PFSK-1 (cell line): ENCODE measurements around the gene IL20RB.

Experiments used
- POLR2AphosphoS5 ChIP-seq: IDR thresholded peaks from 2 replicates; pipeline ENCODE4 v1.6.1; 2012; ENCODE audit warnings: low read depth, mild to moderate bottlenecking, control low read depth, low read length, moderate library complexity
- SIN3A ChIP-seq: IDR thresholded peaks from 2 replicates; pipeline ENCODE4 v1.6.1; 2012; ENCODE audit warnings: mild to moderate bottlenecking, low read length, moderate library complexity, borderline replicate concordance; ENCODE audit not compliant: insufficient read depth
- TF ChIP-seq, protein P1 (sequence below), 2 experiments: IDR thresholded peaks; 2 replicates each; pipeline versions ENCODE4 v1.6.1 to v1.8.0; 2011 to 2012; ENCODE audit warnings: low read depth in 2 of 2, low read length in 2 of 2, control low read depth in 1 of 2, inconsistent platforms in 1 of 2, mild to moderate bottlenecking in 1 of 2, moderate library complexity in 1 of 2; ENCODE audit not compliant: insufficient read depth in 1 of 2

DNA sequence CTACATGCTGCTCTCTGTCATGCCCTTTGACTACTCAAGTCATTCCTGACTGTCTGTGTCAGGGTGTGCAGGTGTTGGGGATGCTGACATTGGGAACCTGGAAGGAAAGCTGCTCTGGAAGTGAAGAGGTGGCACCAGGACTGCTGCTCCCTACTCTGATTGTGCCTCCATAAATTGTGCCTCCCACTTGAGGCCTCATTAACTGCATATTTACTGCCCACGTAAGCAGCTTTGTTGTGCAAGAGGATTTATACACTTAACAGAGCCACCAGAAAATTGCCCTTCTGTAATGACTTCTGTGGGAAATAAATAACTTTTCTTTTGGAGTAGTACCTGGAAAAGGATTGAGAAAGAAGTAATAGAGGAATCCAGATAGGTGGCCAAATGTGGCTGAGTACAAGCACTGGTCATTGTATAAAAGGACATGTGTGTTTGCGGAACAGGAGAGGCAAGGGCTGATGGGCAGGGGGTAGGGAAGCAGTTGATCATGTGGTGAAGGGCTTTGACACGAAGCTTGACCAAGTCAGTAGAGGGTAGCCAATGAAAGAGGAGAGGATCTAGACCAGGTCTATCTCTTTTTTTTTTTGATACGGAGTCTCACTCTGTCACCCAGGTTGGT, 24.8 kb downstream of the IL20RB start:
- TF ChIP-seq POLR2AphosphoS5 (no peak), SIN3A (no peak)
- TF ChIP-seq, protein P1, sequence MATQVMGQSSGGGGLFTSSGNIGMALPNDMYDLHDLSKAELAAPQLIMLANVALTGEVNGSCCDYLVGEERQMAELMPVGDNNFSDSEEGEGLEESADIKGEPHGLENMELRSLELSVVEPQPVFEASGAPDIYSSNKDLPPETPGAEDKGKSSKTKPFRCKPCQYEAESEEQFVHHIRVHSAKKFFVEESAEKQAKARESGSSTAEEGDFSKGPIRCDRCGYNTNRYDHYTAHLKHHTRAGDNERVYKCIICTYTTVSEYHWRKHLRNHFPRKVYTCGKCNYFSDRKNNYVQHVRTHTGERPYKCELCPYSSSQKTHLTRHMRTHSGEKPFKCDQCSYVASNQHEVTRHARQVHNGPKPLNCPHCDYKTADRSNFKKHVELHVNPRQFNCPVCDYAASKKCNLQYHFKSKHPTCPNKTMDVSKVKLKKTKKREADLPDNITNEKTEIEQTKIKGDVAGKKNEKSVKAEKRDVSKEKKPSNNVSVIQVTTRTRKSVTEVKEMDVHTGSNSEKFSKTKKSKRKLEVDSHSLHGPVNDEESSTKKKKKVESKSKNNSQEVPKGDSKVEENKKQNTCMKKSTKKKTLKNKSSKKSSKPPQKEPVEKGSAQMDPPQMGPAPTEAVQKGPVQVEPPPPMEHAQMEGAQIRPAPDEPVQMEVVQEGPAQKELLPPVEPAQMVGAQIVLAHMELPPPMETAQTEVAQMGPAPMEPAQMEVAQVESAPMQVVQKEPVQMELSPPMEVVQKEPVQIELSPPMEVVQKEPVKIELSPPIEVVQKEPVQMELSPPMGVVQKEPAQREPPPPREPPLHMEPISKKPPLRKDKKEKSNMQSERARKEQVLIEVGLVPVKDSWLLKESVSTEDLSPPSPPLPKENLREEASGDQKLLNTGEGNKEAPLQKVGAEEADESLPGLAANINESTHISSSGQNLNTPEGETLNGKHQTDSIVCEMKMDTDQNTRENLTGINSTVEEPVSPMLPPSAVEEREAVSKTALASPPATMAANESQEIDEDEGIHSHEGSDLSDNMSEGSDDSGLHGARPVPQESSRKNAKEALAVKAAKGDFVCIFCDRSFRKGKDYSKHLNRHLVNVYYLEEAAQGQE (IDR thresholded peaks at IDR 0.05; ENCODE audit: insufficient read depth in 1 of 2, low read depth in 2 of 2, low read length in 2 of 2), result no peak
